Measurements from ENCODE around the gene BLM. TPM values are rescaled to one million over a fixed set of nuclear protein-coding genes. Genes with fewer than 3 reads are reported as not detected.

Gene BLM
- total RNA-seq, 1 experiment from 2014 or later = 31.8 TPM

GRCh38 chr15:90711842-90712241, 5.3 kb upstream of the BLM start:
- BruUV-seq (replicated peaks) = no TSS peak
- no peak for DNase-seq
- Mint-ChIP-seq H3K4me1 (ENCODE audit: low read depth, unreplicated experiment) (peaks cover 6% of the 10 kb centered on the region), H3K27ac (ENCODE audit: unreplicated experiment) (no peak overlapping the region), H3K27me3 (ENCODE audit: unreplicated experiment) (no peaks in the 10 kb centered on the region), H3K36me3 (ENCODE audit: insufficient read depth, unreplicated experiment) (peaks cover 11% of the 10 kb centered on the region), H3K4me3 (ENCODE audit: low read depth, unreplicated experiment) (no peak overlapping the region), H3K9me3 (ENCODE audit: low read depth, unreplicated experiment) (no peaks in the 10 kb centered on the region)
- TF ChIP-seq CTCF (IDR thresholded peaks at IDR 0.05; ENCODE audit: unreplicated experiment) = no peak
- intact Hi-C loops (cut with micrococcal nuclease; ENCODE audit: unreplicated experiment) = no loop called here
- CTCF ChIA-PET = no interaction called here

DNA sequence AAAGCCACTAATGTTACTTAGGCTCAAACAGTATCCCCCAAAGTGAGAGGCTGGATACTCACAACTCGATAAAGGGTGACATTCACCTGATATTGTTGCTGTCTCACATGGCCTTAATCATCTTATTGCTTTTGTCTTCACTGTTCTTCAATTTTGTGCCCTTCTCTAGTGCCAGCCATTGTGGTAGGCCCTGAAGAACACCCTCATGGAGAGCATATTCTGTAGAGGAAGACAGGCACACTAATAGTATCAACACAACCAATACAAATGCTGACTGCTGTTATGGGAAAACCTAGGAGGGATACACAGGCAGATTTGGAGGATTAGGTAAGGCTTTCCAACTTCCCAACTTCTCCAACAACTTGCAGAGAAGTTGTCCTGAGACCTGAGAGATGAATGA, 4.1 kb upstream of the BLM start:
- Mint-ChIP-seq H3K27me3 (ENCODE audit: unreplicated experiment) (no peaks in the 10 kb centered on the region), H3K9me3 (ENCODE audit: low read depth, unreplicated experiment) (no peaks in the 10 kb centered on the region), H3K4me3 (ENCODE audit: low read depth, unreplicated experiment) (no peak overlapping the region), H3K27ac (ENCODE audit: unreplicated experiment) (no peak overlapping the region), H3K36me3 (ENCODE audit: insufficient read depth, unreplicated experiment) (peaks cover 23% of the 10 kb centered on the region), H3K4me1 (ENCODE audit: low read depth, unreplicated experiment) (peaks cover 8% of the 10 kb centered on the region)
- BruUV-seq (replicated peaks) = no TSS peak
- intact Hi-C loops (cut with micrococcal nuclease; ENCODE audit: unreplicated experiment) = no loop called here
- DNase-seq = no peak
- TF ChIP-seq CTCF (IDR thresholded peaks at IDR 0.05; ENCODE audit: unreplicated experiment) = no peak
- CTCF ChIA-PET = no interaction called here

GRCh38 chr15:90716317-90716975, 700 bp upstream of the BLM start:
- BruUV-seq (replicated peaks) = TSS peak; percentile 74
- no peaks in the 10 kb centered on the region for H3K9me3 Mint-ChIP-seq (ENCODE audit: low read depth, unreplicated experiment)
- H3K27me3 Mint-ChIP-seq (ENCODE audit: unreplicated experiment) = no peaks in the 10 kb centered on the region
- TF ChIP-seq CTCF (IDR thresholded peaks at IDR 0.05; ENCODE audit: unreplicated experiment) = no peak
- peaks cover 26% of the 10 kb centered on the region for H3K4me1 Mint-ChIP-seq (ENCODE audit: low read depth, unreplicated experiment)
- H3K4me3 Mint-ChIP-seq (ENCODE audit: low read depth, unreplicated experiment) = peak overlapping the region; percentile 98
- DNase-seq = no peak
- H3K36me3 Mint-ChIP-seq (ENCODE audit: insufficient read depth, unreplicated experiment) = peaks cover 24% of the 10 kb centered on the region
- intact Hi-C loops (cut with micrococcal nuclease; ENCODE audit: unreplicated experiment) = loop anchor here (5.0 kb wide), 1 partner anchor 49 kb away; no protein-coding TSS in a partner anchor
- CTCF ChIA-PET = interaction anchor here (0.6 to 1.2 kb wide), 9 partner anchors 9 to 382 kb away, joined by 3 to 8 read pairs (median 4); partner anchors contain the start of genes HDDC3 and MAN2A2
- peak overlapping the region; percentile 95 for H3K27ac Mint-ChIP-seq (ENCODE audit: unreplicated experiment)

DNA sequence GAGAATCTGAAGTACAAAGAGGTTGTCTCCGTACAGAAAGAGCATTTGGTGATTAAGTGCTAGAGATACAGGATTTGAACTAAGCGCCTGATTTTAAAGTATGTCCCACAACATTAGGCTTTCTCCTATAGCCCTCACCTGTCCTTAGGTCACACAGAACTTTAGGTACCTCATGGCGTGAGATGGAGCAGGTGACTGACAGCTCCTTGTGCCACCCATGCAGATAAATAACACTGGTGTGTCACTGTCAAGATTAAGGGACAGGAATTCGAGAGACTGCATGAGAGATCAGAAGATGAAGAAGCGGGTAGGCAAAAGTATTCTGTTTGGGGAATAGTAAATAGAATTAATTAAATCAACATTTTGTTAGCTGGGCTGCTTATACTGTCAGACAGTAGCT, 1.1 kb downstream of the BLM start:
- no peaks in the 10 kb centered on the region for H3K9me3 Mint-ChIP-seq (ENCODE audit: low read depth, unreplicated experiment)
- H3K4me3 Mint-ChIP-seq (ENCODE audit: low read depth, unreplicated experiment) = peak overlapping the region; percentile 98
- TF ChIP-seq CTCF (IDR thresholded peaks at IDR 0.05; ENCODE audit: unreplicated experiment) = no peak
- H3K27ac Mint-ChIP-seq (ENCODE audit: unreplicated experiment) = peak overlapping the region; percentile 95
- CTCF ChIA-PET = interaction anchor here (0.7 kb wide), 1 partner anchor 1344 kb away, joined by 3 read pairs; no protein-coding TSS in a partner anchor
- peaks cover 26% of the 10 kb centered on the region for H3K4me1 Mint-ChIP-seq (ENCODE audit: low read depth, unreplicated experiment)
- intact Hi-C loops (cut with micrococcal nuclease; ENCODE audit: unreplicated experiment) = loop anchor here (5.0 kb wide), 1 partner anchor 51 kb away; no protein-coding TSS in a partner anchor
- DNase-seq = no peak
- H3K36me3 Mint-ChIP-seq (ENCODE audit: insufficient read depth, unreplicated experiment) = peaks cover 24% of the 10 kb centered on the region
- no peaks in the 10 kb centered on the region for H3K27me3 Mint-ChIP-seq (ENCODE audit: unreplicated experiment)
- TSS peak; percentile 71 for BruUV-seq (replicated peaks)

All from Calu3 (cell line).